Hepatocyte (in vitro differentiated cells): ENCODE results near the gene HHAT. TPM values are rescaled to one million over a fixed set of nuclear protein-coding genes. Genes with fewer than 3 reads are reported as not detected.

Experiments
- DNase-seq: peaks from one replicate; pipeline ENCODE4 v3.0.0-alpha.2; 2016; ENCODE audit warnings: low spot score
- H2AFZ ChIP-seq: fragments of 200-600 bp; sonication (generic); 2 replicates; pipeline ENCODE4 v1.6.0; 2016; ENCODE audit warnings: antibody characterized with exemption, mild to moderate bottlenecking
- H3K27ac ChIP-seq: fragments of 200-600 bp; sonication (generic); 2 replicates; pipeline ENCODE4 v1.5.1; 2016; ENCODE audit warnings: mild to moderate bottlenecking
- H3K27me3 ChIP-seq: fragments of 200-600 bp; sonication (generic); 2 replicates; pipeline ENCODE4 v1.6.1; 2016
- H3K36me3 ChIP-seq: fragments of 200-600 bp; sonication (generic); replicated peaks from 2 replicates; pipeline ENCODE4 v1.5.1; 2016; ENCODE audit warnings: low read depth; ENCODE audit not compliant: insufficient read depth
- H3K4me1 ChIP-seq: fragments of 200-600 bp; sonication (generic); 2 replicates; pipeline ENCODE4 v1.5.1; 2016; ENCODE audit warnings: mild to moderate bottlenecking, moderate library complexity; ENCODE audit not compliant: insufficient read depth
- H3K4me2 ChIP-seq: fragments of 200-600 bp; sonication (generic); 2 replicates; pipeline ENCODE4 v1.6.0; 2016
- H3K4me3 ChIP-seq: fragments of 200-600 bp; sonication (generic); 2 replicates; pipeline ENCODE4 v1.5.1; 2016; ENCODE audit warnings: mild to moderate bottlenecking
- H3K79me2 ChIP-seq: fragments of 200-600 bp; sonication (generic); 2 replicates; pipeline ENCODE4 v1.6.0; 2017; ENCODE audit warnings: mild to moderate bottlenecking
- H3K9me2 ChIP-seq: fragments of 200-600 bp; sonication (generic); replicated peaks from 2 replicates; pipeline ENCODE4 v1.6.0; 2017; ENCODE audit warnings: mild to moderate bottlenecking; ENCODE audit not compliant: insufficient read depth
- H3K9me3 ChIP-seq: fragments of 200-600 bp; sonication (generic); 2 replicates; pipeline ENCODE4 v1.5.1; 2016; ENCODE audit warnings: low read depth, mild to moderate bottlenecking
- H4K20me1 ChIP-seq: fragments of 200-600 bp; sonication (generic); 2 replicates; pipeline ENCODE4 v1.6.0; 2016; ENCODE audit warnings: mild to moderate bottlenecking; ENCODE audit not compliant: insufficient read depth, poor library complexity, severe bottlenecking
- EZH2 ChIP-seq: fragments of 200-600 bp; sonication (generic); IDR thresholded peaks from 2 replicates; pipeline ENCODE4 v1.6.1; 2016; ENCODE audit warnings: antibody characterized with exemption, mild to moderate bottlenecking, borderline replicate concordance
- EZH2phosphoT487 ChIP-seq: fragments of 200-600 bp; sonication (generic); IDR thresholded peaks from one replicate; pipeline ENCODE4 v1.6.1; 2018; ENCODE audit warnings: antibody characterized with exemption, mild to moderate bottlenecking, low read depth, moderate library complexity; ENCODE audit not compliant: unreplicated experiment, severe bottlenecking
- WGBS: methylation state at CpG from one replicate; pipeline ENCODE4 v1.1.6; 2016; ENCODE audit warnings: low lambda C conversion rate; ENCODE audit errors: missing lambda C conversion rate; 5-methylcytosine and 5-hydroxymethylcytosine counted together
- polyA plus RNA-seq: library from polyadenylated mRNA; unstranded; fragments of >200 nt; fragmentation: Nextera tagmentation; extraction: Ambion mirVana; gene quantifications from 2 replicates; pipeline ENCODE4 v1.2.1, GENCODE V29; 2016
- total RNA-seq: library from RNA; depleted of rRNA; stranded (reverse); fragments of >200 nt; gene quantifications from 2 replicates; pipeline ENCODE4 v1.2.3, GENCODE V29; 2014
- TF ChIP-seq, protein P1 (sequence below): fragments of 200-600 bp; sonication (generic); IDR thresholded peaks from 2 replicates; pipeline ENCODE4 v1.5.1; 2016; ENCODE audit warnings: antibody characterized with exemption, mild to moderate bottlenecking; ENCODE audit not compliant: poor library complexity

Gene HHAT
- total and polyA plus RNA-seq, 2 experiments from 2014 or later = 5.3 to 6.3 TPM

DNA sequence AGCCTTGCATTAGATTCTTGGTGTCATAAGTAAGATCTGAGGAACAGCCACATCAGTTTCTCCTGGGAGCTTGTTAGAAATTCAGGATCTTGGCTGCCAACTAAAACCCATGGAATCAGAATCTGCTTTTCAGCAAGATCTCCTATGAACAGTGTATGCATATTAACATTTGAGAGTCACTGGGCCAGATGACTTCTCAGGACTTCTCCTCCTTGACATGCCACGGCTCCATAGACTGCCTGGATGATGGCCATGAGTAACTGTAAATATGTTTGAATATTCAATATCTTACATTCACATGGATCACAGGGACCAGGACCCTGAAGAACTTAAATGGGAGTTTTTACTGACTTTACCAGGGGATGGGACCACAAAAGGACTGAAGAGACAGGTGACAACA lies 148.0 kb downstream of the HHAT start:
- Histone ChIP-seq H2AFZ (no peak overlapping the region), H3K9me3 (no peaks in the 10 kb centered on the region), H3K4me1 (no peaks in the 10 kb centered on the region), H3K9me2 (no peaks in the 10 kb centered on the region), H3K4me2 (no peak overlapping the region), H3K79me2 (no peaks in the 10 kb centered on the region), H3K4me3 (no peak overlapping the region), H3K27me3 (no peaks in the 10 kb centered on the region), H3K27ac (no peak overlapping the region), H4K20me1 (no peaks in the 10 kb centered on the region), H3K36me3 (no peaks in the 10 kb centered on the region)
- no peak for DNase-seq
- TF ChIP-seq EZH2phosphoT487 = no peak
- no peak for TF ChIP-seq EZH2
- TF ChIP-seq, protein P1, sequence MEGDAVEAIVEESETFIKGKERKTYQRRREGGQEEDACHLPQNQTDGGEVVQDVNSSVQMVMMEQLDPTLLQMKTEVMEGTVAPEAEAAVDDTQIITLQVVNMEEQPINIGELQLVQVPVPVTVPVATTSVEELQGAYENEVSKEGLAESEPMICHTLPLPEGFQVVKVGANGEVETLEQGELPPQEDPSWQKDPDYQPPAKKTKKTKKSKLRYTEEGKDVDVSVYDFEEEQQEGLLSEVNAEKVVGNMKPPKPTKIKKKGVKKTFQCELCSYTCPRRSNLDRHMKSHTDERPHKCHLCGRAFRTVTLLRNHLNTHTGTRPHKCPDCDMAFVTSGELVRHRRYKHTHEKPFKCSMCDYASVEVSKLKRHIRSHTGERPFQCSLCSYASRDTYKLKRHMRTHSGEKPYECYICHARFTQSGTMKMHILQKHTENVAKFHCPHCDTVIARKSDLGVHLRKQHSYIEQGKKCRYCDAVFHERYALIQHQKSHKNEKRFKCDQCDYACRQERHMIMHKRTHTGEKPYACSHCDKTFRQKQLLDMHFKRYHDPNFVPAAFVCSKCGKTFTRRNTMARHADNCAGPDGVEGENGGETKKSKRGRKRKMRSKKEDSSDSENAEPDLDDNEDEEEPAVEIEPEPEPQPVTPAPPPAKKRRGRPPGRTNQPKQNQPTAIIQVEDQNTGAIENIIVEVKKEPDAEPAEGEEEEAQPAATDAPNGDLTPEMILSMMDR = no peak
- WGBS = 100% methylated on average over 1 of the region's 1 CpG

DNA sequence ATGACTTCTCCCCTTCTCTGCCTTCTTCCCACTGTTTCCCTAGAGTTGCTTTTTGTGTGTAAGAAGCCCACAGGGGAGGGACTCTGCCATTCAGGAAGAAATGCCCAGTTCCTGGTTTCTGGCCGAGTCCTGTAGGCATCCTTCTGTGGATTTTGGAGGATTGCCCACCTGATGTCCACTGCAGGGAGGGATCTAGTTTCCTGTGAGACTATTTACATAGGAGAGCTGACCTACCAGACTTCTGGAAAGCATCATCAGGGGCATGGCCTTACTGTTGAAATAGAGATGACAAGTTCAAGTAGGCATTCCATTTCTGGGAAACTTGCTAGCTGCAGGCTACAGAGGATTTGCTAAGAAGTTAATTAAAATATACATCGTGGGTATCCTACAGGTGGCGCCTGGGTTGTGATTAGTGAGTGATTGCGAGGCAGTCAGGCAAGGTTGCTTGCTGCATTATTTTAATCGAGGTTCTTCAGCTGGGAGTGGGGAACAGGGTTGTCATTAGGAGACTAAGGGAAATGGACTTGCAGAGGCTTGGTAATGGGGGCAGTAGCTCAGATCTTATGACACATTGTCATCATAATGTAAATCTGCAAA lies 148.7 kb downstream of the HHAT start:
- TF ChIP-seq EZH2phosphoT487 (no peak), EZH2 (no peak)
- TF ChIP-seq, protein P1 = no peak
- Histone ChIP-seq H4K20me1 (no peaks in the 10 kb centered on the region), H2AFZ (no peak overlapping the region), H3K36me3 (no peaks in the 10 kb centered on the region), H3K9me3 (no peaks in the 10 kb centered on the region), H3K27ac (no peak overlapping the region), H3K9me2 (no peaks in the 10 kb centered on the region), H3K4me3 (no peak overlapping the region), H3K4me2 (no peak overlapping the region), H3K27me3 (no peaks in the 10 kb centered on the region), H3K4me1 (no peaks in the 10 kb centered on the region), H3K79me2 (no peaks in the 10 kb centered on the region)
- DNase-seq = no peak
- WGBS = 69% methylated on average over 5 of the region's 5 CpGs

DNA sequence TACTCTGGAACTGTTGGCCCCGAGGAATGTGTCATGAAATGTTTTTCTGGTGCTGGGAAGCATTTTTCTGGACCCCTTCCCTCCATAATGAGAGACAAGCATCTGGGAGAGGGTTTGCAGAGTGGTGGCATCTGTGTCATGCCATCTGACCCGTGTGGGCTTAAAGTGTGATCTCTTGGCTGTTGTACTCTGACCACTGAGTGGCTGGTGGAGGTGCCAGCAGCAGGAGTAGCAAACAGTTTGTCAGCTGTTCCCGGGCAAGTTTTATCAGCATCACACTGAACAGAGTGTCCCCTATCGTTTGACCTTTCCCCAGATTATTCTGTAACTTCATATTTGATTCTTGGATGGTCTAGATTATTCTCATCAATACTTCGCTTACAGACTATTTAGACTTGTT lies 150.1 kb downstream of the HHAT start:
- no peaks in the 10 kb centered on the region for H3K79me2 ChIP-seq
- H3K9me3 ChIP-seq = no peaks in the 10 kb centered on the region
- TF ChIP-seq, protein P1 = no peak
- no peak for TF ChIP-seq EZH2
- H2AFZ ChIP-seq = no peak overlapping the region
- H3K4me2 ChIP-seq = no peak overlapping the region
- H3K27me3 ChIP-seq = no peaks in the 10 kb centered on the region
- 95% methylated on average over 5 of the region's 5 CpGs for WGBS
- H3K9me2 ChIP-seq = no peaks in the 10 kb centered on the region
- no peak overlapping the region for H3K4me3 ChIP-seq
- DNase-seq = no peak
- no peak overlapping the region for H3K27ac ChIP-seq
- H3K36me3 ChIP-seq = no peaks in the 10 kb centered on the region
- H3K4me1 ChIP-seq = no peaks in the 10 kb centered on the region
- H4K20me1 ChIP-seq = no peaks in the 10 kb centered on the region

DNA sequence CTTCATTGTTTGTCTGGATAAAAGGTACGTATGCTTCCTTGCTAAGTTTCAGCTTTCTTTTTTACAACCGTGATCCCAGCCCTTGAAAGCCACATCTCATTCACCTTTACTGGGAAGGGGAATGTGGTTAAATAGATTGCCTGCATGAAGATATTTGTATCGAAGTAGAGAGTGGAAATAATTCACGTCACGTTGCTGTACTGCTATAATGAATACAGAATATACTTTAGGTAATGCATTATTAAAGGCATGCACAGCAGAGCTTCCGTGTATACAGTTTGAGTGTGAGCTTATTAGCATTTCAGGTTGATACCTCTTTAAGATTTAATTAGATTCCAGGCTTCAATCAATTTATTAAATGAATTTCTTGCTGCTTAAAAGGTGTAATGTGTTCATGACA lies 153.8 kb downstream of the HHAT start:
- Histone ChIP-seq H4K20me1 (no peaks in the 10 kb centered on the region), H2AFZ (no peak overlapping the region), H3K4me1 (no peaks in the 10 kb centered on the region), H3K9me3 (no peaks in the 10 kb centered on the region), H3K27ac (no peak overlapping the region), H3K79me2 (no peaks in the 10 kb centered on the region), H3K9me2 (no peaks in the 10 kb centered on the region), H3K4me3 (no peak overlapping the region), H3K27me3 (no peaks in the 10 kb centered on the region), H3K4me2 (no peak overlapping the region), H3K36me3 (no peaks in the 10 kb centered on the region)
- 84% methylated on average over 6 of the region's 6 CpGs for WGBS
- TF ChIP-seq EZH2phosphoT487 (no peak), EZH2 (no peak)
- TF ChIP-seq, protein P1 = no peak
- DNase-seq = no peak
